ENCODE measurements around the gene FHIT.

The FHIT gene

GRCh38 chr3:60188803-60189202 lies 1062.4 kb downstream of the FHIT start:
- DNase-seq = no peak

- DNase-seq = no peak
These were observed 1063.9 kb downstream of the FHIT start for GRCh38 chr3:60187343-60187742.

- no peak for DNase-seq
These were observed 1064.9 kb downstream of the FHIT start for GRCh38 chr3:60186359-60186758.

GRCh38 chr3:60185161-60185560 lies 1066.1 kb downstream of the FHIT start:
- no peak for DNase-seq

- DNase-seq = no peak
These were observed 1068.6 kb downstream of the FHIT start for GRCh38 chr3:60182697-60183096.

GRCh38 chr3:60178931-60179653 lies 1072.2 kb downstream of the FHIT start:
- DNase-seq = no peak

GRCh38 chr3:60177726-60178125 lies 1073.5 kb downstream of the FHIT start:
- no peak for DNase-seq

- no peak for DNase-seq
These were observed 1074.6 kb downstream of the FHIT start for GRCh38 chr3:60176614-60177013.

GRCh38 chr3:60175680-60176079 lies 1075.6 kb downstream of the FHIT start:
- no peak for DNase-seq

GRCh38 chr3:60169755-60170154 lies 1081.5 kb downstream of the FHIT start:
- DNase-seq = no peak

GRCh38 chr3:60167186-60167585 lies 1084.1 kb downstream of the FHIT start:
- DNase-seq = no peak

- DNase-seq = no peak
These were observed 1090.2 kb downstream of the FHIT start for GRCh38 chr3:60160822-60161748.

GRCh38 chr3:60160111-60160821 lies 1091.0 kb downstream of the FHIT start:
- no peak for DNase-seq

GRCh38 chr3:60158035-60158434 lies 1093.2 kb downstream of the FHIT start:
- no peak for DNase-seq

- no peak for DNase-seq
These were observed 1097.2 kb downstream of the FHIT start for GRCh38 chr3:60154011-60154410.

GRCh38 chr3:60153221-60153999 lies 1097.8 kb downstream of the FHIT start:
- no peak for DNase-seq

GRCh38 chr3:60149501-60149900 lies 1101.8 kb downstream of the FHIT start:
- no peak for DNase-seq

GRCh38 chr3:60147249-60147950 lies 1103.9 kb downstream of the FHIT start:
- DNase-seq = no peak

- no peak for DNase-seq
These were observed 1105.1 kb downstream of the FHIT start for GRCh38 chr3:60146121-60146520.

- DNase-seq = no peak
These were observed 1107.2 kb downstream of the FHIT start for GRCh38 chr3:60144071-60144470.

- DNase-seq = no peak
These were observed 1109.2 kb downstream of the FHIT start for GRCh38 chr3:60142009-60142408.

- DNase-seq = no peak
These were observed 1111.1 kb downstream of the FHIT start for GRCh38 chr3:60140160-60140559.

Measured in DMS 273 treated with DMSO at 0.1 percent for 48 hours (cell line).